ENCODE data around the gene CDR2L. TPM values are rescaled to one million over a fixed set of nuclear protein-coding genes. Genes with fewer than 3 reads are reported as not detected.

Gene CDR2L
- polyA plus RNA-seq, result 1 to 10 TPM; 3.6 to 4.3 TPM

GRCh38 chr17:74987418-74987908 lies at the start of gene CDR2L:
Gene CDR2L (plus strand): TSS chr17:74987632. CDS start chr17:74988044, 412 bp downstream.
- Histone ChIP-seq H3K27me3 (ENCODE audit: control insufficient read depth in 1 of 2, insufficient read depth in 2 of 2, low read length in 2 of 2) (no peaks in the 10 kb centered on the region), H3K27ac (ENCODE audit: low read depth in 2 of 2, low read length in 1 of 2) (peak within 1 kb of the TSS; percentile 85 to 93), H3K9me3 (ENCODE audit: control insufficient read depth in 2 of 2, insufficient read depth in 1 of 2, low read depth in 1 of 2, low read length in 1 of 2) (no peaks in the 10 kb centered on the region), H3K4me1 (ENCODE audit: control insufficient read depth in 2 of 2, insufficient read depth in 2 of 2, low read length in 1 of 2) (peaks cover 7 to 17% of the 10 kb centered on the region in 2 donors), H3K4me3 (ENCODE audit: low read depth in 1 of 2, low read length in 2 of 2) (peak within 1 kb of the TSS; percentile 75 to 88), H3K36me3 (ENCODE audit: control insufficient read depth in 2 of 2, insufficient read depth in 2 of 2, low read length in 1 of 2) (no peaks in the 10 kb centered on the region)
- 1% methylated on average over 34 to 51 of the region's 51 CpGs for WGBS, 2 donors

- Histone ChIP-seq H3K27ac (ENCODE audit: low read depth in 2 of 2, low read length in 1 of 2) (peak overlapping the region in 1 of 2 donors; percentile 47), H3K36me3 (ENCODE audit: control insufficient read depth in 2 of 2, insufficient read depth in 2 of 2, low read length in 1 of 2) (peaks cover 0 to 5% of the 10 kb centered on the region in 2 donors), H3K9me3 (ENCODE audit: control insufficient read depth in 2 of 2, insufficient read depth in 1 of 2, low read depth in 1 of 2, low read length in 1 of 2) (peaks cover 0 to 4% of the 10 kb centered on the region in 2 donors), H3K4me3 (ENCODE audit: low read depth in 1 of 2, low read length in 2 of 2) (no peak overlapping the region), H3K27me3 (ENCODE audit: control insufficient read depth in 1 of 2, insufficient read depth in 2 of 2, low read length in 2 of 2) (no peaks in the 10 kb centered on the region), H3K4me1 (ENCODE audit: control insufficient read depth in 2 of 2, insufficient read depth in 2 of 2, low read length in 1 of 2) (peaks cover 0 to 17% of the 10 kb centered on the region in 2 donors)
- 72 to 73% methylated on average over 8 of the region's 8 CpGs for WGBS, 2 donors
Measured at GRCh38 chr17:74938194-74938950, 49.1 kb upstream of the CDR2L start.

DNA sequence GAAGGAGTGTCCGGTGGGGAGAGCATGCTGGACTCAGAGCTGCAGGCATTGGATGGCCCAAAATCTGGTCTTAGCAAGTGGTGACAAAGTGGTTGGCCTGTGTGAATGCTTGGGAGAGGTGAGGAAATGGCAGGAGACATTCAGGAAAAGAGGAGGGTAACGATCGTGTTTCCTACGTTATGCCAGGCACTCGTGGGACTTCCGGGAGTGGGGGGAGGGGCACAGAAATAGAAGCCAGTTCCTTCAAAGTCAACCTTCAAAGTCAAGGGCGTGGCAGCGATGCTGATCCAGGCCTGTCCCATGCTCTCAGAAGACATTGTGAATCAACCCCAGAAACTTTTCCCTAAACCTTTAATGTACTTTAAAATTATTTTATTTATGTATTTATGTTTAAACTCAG lies 47.9 kb upstream of the CDR2L start:
- peaks cover 0 to 5% of the 10 kb centered on the region in 2 donors for H3K36me3 ChIP-seq (ENCODE audit: control insufficient read depth in 2 of 2, insufficient read depth in 2 of 2, low read length in 1 of 2)
- WGBS, 2 donors, result 37 to 39% methylated on average over 8 of the region's 8 CpGs
- H3K4me1 ChIP-seq (ENCODE audit: control insufficient read depth in 2 of 2, insufficient read depth in 2 of 2, low read length in 1 of 2), result peaks cover 0 to 18% of the 10 kb centered on the region in 2 donors
- no peaks in the 10 kb centered on the region for H3K27me3 ChIP-seq (ENCODE audit: control insufficient read depth in 1 of 2, insufficient read depth in 2 of 2, low read length in 2 of 2)
- H3K9me3 ChIP-seq (ENCODE audit: control insufficient read depth in 2 of 2, insufficient read depth in 1 of 2, low read depth in 1 of 2, low read length in 1 of 2), result peaks cover 0 to 4% of the 10 kb centered on the region in 2 donors
- H3K4me3 ChIP-seq (ENCODE audit: low read depth in 1 of 2, low read length in 2 of 2), result no peak overlapping the region
- H3K27ac ChIP-seq (ENCODE audit: low read depth in 2 of 2, low read length in 1 of 2), result peak overlapping the region; percentile 14 to 70

DNA sequence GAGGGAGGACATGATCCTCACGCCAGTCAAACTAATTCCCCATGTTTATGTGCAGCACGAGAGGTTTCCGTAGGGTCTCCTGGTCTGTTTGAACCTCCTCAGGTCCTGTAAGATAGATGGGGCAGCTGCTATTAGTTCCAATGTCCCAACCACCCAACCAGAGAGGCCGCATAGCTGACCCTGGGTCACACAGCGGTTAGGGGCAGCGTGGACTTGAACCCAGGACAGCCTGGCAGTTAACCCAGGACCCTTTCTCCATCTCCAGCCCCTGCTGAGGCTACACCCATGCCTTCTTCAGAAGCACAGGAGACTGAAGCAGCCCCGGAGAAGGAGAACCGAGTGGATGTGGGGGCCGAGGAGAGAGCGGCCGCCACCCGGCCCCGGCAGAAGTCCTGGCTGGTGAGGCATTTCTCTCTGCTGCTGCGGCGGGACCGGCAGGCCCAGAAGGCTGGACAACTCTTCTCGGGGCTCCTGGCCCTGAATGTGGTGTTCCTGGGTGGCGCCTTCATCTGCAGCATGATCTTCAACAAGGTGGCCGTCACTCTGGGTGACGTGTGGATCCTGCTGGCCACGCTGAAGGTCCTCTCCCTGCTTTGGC lies 46.2 kb upstream of the CDR2L start:
- H3K36me3 ChIP-seq (ENCODE audit: control insufficient read depth in 2 of 2, insufficient read depth in 2 of 2, low read length in 1 of 2), result peaks cover 0 to 5% of the 10 kb centered on the region in 2 donors
- H3K9me3 ChIP-seq (ENCODE audit: control insufficient read depth in 2 of 2, insufficient read depth in 1 of 2, low read depth in 1 of 2, low read length in 1 of 2), result peaks cover 0 to 4% of the 10 kb centered on the region in 2 donors
- peaks cover 0 to 13% of the 10 kb centered on the region in 2 donors for H3K4me1 ChIP-seq (ENCODE audit: control insufficient read depth in 2 of 2, insufficient read depth in 2 of 2, low read length in 1 of 2)
- H3K4me3 ChIP-seq (ENCODE audit: low read depth in 1 of 2, low read length in 2 of 2), result no peak overlapping the region
- WGBS, 2 donors, result 81 to 84% methylated on average over 21 of the region's 21 CpGs
- no peaks in the 10 kb centered on the region for H3K27me3 ChIP-seq (ENCODE audit: control insufficient read depth in 1 of 2, insufficient read depth in 2 of 2, low read length in 2 of 2)
- no peak overlapping the region for H3K27ac ChIP-seq (ENCODE audit: low read depth in 2 of 2, low read length in 1 of 2)

DNA sequence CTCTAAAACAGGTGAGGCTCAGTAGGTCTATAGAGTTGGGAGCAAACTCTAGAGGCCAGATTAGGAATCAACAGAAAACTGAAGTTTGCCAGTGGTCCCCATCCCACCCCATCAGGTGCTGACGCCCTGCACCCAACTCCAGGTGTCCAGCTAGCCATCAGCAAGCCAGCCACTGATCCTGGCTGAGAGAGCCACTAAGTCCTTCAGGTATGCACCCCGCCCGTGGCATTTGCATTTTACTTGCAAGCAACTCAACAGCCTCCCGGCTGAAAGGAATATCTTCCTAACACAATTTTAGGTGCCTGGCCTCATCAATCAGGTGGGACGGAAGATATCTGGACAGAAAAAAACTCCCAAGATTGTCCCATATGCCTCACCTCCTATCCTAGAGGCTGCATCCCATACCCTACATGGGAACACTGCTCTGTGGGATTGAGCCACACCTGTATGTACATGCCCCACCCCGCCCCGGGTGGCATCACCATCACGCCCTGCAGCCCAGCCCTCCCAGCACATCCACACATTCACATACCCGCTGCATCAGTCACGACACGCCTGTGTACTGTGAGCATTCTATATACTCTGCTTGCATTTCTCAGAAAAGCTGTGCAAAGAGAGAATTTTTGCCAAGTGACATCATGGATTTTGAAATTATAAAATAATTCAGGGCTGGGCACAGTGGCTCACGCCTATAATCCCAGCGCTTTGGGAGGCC lies 43.5 kb upstream of the CDR2L start:
- Histone ChIP-seq H3K27ac (ENCODE audit: low read depth in 2 of 2, low read length in 1 of 2) (peak overlapping the region; percentile 83 to 97), H3K27me3 (ENCODE audit: control insufficient read depth in 1 of 2, insufficient read depth in 2 of 2, low read length in 2 of 2) (no peaks in the 10 kb centered on the region), H3K9me3 (ENCODE audit: control insufficient read depth in 2 of 2, insufficient read depth in 1 of 2, low read depth in 1 of 2, low read length in 1 of 2) (peaks cover 0 to 4% of the 10 kb centered on the region in 2 donors), H3K36me3 (ENCODE audit: control insufficient read depth in 2 of 2, insufficient read depth in 2 of 2, low read length in 1 of 2) (peaks cover 0 to 8% of the 10 kb centered on the region in 2 donors), H3K4me3 (ENCODE audit: low read depth in 1 of 2, low read length in 2 of 2) (no peak overlapping the region), H3K4me1 (ENCODE audit: control insufficient read depth in 2 of 2, insufficient read depth in 2 of 2, low read length in 1 of 2) (peaks cover 0 to 11% of the 10 kb centered on the region in 2 donors)
- 36 to 45% methylated on average over 13 of the region's 13 CpGs for WGBS, 2 donors

- H3K9me3 ChIP-seq (ENCODE audit: control insufficient read depth in 2 of 2, insufficient read depth in 1 of 2, low read depth in 1 of 2, low read length in 1 of 2), result peaks cover 0 to 4% of the 10 kb centered on the region in 2 donors
- H3K36me3 ChIP-seq (ENCODE audit: control insufficient read depth in 2 of 2, insufficient read depth in 2 of 2, low read length in 1 of 2), result peaks cover 0 to 11% of the 10 kb centered on the region in 2 donors
- no peak overlapping the region for H3K27ac ChIP-seq (ENCODE audit: low read depth in 2 of 2, low read length in 1 of 2)
- peaks cover 0 to 11% of the 10 kb centered on the region in 2 donors for H3K4me1 ChIP-seq (ENCODE audit: control insufficient read depth in 2 of 2, insufficient read depth in 2 of 2, low read length in 1 of 2)
- no peak overlapping the region for H3K4me3 ChIP-seq (ENCODE audit: low read depth in 1 of 2, low read length in 2 of 2)
- 56 to 60% methylated on average over 6 of the region's 6 CpGs for WGBS, 2 donors
- H3K27me3 ChIP-seq (ENCODE audit: control insufficient read depth in 1 of 2, insufficient read depth in 2 of 2, low read length in 2 of 2), result no peaks in the 10 kb centered on the region
Measured at GRCh38 chr17:74945543-74945942, 41.9 kb upstream of the CDR2L start.

DNA sequence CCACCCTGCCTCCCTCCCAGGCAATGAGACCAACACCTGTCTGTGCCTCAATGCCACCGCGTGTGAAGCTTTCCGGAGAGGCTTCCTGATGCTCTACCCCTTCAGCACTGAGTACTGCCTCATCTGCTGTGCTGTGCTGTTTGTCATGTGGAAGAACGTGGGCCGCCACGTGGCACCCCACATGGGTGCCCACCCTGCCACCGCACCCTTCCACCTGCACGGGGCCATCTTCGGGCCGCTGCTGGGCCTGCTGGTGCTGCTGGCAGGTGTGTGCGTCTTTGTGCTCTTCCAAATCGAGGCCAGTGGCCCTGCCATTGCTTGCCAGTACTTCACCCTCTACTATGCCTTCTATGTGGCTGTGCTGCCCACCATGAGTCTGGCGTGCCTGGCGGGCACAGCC lies 40.8 kb upstream of the CDR2L start:
- 89 to 92% methylated on average over 14 of the region's 14 CpGs for WGBS, 2 donors
- peaks cover 0 to 4% of the 10 kb centered on the region in 2 donors for H3K9me3 ChIP-seq (ENCODE audit: control insufficient read depth in 2 of 2, insufficient read depth in 1 of 2, low read depth in 1 of 2, low read length in 1 of 2)
- H3K27me3 ChIP-seq (ENCODE audit: control insufficient read depth in 1 of 2, insufficient read depth in 2 of 2, low read length in 2 of 2), result no peaks in the 10 kb centered on the region
- no peak overlapping the region for H3K27ac ChIP-seq (ENCODE audit: low read depth in 2 of 2, low read length in 1 of 2)
- H3K4me1 ChIP-seq (ENCODE audit: control insufficient read depth in 2 of 2, insufficient read depth in 2 of 2, low read length in 1 of 2), result peaks cover 0 to 14% of the 10 kb centered on the region in 2 donors
- H3K4me3 ChIP-seq (ENCODE audit: low read depth in 1 of 2, low read length in 2 of 2), result no peak overlapping the region
- peaks cover 0 to 13% of the 10 kb centered on the region in 2 donors for H3K36me3 ChIP-seq (ENCODE audit: control insufficient read depth in 2 of 2, insufficient read depth in 2 of 2, low read length in 1 of 2)

DNA sequence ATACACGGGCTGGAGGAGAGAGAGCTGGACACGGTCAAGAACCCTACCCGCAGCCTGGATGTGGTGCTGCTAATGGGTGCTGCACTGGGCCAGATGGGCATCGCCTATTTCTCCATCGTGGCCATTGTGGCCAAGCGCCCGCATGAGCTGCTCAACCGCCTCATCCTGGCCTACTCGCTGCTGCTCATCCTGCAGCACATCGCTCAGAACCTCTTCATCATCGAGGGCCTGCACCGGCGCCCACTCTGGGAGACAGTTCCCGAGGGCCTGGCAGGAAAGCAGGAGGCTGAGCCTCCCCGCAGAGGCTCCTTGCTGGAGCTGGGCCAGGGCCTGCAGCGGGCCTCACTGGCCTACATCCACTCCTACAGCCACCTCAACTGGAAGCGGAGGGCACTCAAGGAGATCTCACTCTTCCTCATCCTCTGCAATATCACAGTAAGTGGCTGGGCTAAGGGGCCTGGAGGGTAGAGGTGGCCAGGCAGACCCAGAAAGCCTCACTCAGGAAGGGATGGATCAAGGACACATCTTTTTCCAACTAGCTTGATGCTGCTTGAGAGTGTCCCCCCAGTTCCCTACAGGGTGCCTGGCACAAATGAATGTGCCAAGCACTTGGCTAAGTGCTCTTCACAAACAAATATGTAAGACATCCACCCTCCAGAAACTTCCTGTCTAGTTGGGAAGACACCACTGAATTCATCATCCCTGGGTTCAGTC lies 40.2 kb upstream of the CDR2L start:
- Histone ChIP-seq H3K9me3 (ENCODE audit: control insufficient read depth in 2 of 2, insufficient read depth in 1 of 2, low read depth in 1 of 2, low read length in 1 of 2) (no peaks in the 10 kb centered on the region), H3K4me1 (ENCODE audit: control insufficient read depth in 2 of 2, insufficient read depth in 2 of 2, low read length in 1 of 2) (peaks cover 0 to 13% of the 10 kb centered on the region in 2 donors), H3K27ac (ENCODE audit: low read depth in 2 of 2, low read length in 1 of 2) (no peak overlapping the region), H3K4me3 (ENCODE audit: low read depth in 1 of 2, low read length in 2 of 2) (no peak overlapping the region), H3K36me3 (ENCODE audit: control insufficient read depth in 2 of 2, insufficient read depth in 2 of 2, low read length in 1 of 2) (peaks cover 0 to 8% of the 10 kb centered on the region in 2 donors), H3K27me3 (ENCODE audit: control insufficient read depth in 1 of 2, insufficient read depth in 2 of 2, low read length in 2 of 2) (no peaks in the 10 kb centered on the region)
- WGBS, 2 donors, result 93 to 94% methylated on average over 17 of the region's 17 CpGs
